DMS153 (cell line): Measurements from ENCODE around the gene HBG1.
"Not testable (repeated sequence)": the region's sequence is repeated elsewhere in the genome, so short reads cannot be mapped to it uniquely, and the experiment has no call there.

ENCODE experiments used
- DNase-seq: peaks from one replicate; lab custom pipeline; 2025; lab: John Stamatoyannopoulos, UW

The HBG1 gene

GRCh38 chr11:5249807-5250396 lies at the start of gene HBG1:
Gene HBG1 (minus strand): TSS chr11:5249857. CDS start chr11:5249804, 53 bp downstream.
- DNase-seq = not testable (repeated sequence)

- DNase-seq = no peak
Measured at GRCh38 chr11:5298451-5298850, 48.8 kb upstream of the HBG1 start.

DNA sequence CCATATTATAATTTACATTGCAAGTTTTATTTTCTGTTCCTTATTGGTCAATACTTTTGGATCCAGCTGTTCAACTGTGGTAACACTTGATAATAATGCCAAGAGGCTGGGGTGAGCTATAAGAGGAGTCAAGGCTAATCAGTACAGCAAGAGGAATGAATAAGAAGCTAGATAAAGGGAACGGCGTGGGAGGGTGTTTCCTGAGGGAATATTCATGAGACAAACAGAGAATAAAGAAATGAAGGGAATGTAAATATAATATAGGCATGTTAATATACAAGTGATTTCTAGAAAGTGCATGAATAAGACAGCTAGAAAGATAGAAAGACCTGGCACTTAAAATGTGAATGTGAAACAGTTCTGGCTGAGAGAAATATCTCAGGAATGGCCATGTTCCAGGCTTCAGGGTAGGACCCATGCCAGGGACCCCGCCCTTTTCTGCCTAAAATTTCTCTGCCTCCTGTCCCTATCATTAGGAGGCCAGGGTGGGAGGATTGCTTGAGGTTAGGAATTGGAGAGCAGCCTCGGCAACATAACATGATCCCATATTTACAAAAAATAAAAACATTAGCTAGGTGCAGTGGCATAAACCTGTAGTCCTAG lies 48.2 kb upstream of the HBG1 start:
- DNase-seq = no peak

DNA sequence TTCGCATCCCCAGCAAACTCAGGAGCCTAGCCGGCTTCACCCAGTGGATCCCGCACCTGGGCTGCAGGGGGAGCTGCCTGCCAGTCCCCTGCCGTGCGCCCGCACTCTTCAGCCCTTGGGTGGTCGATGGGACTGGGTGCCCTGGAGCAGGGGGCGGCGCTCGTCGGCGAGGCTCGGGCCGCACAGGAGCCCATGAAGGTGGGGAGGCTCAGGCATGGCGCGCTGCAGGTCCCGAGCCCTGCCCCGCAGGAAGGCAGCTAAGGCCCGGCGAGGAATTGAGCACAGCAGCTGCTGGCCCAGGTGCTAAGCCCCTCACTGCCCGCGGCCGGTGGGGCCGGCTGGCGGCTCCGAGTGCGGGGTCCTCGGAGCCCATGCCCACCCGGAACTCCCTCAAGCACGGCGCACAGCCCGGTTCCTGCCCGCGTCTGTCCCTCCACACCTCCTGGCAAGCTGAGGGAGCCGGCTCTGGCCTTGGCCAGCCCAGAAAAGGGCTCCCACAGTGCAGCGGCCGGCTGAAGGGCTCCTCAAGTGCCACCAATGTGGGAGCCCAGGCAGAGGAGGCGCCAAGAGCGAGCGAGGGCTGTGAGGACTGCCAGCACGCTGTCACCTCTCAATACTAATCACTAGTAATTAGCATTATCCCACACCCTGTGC lies 44.8 kb upstream of the HBG1 start:
- DNase-seq = not testable (repeated sequence)

- DNase-seq = no peak
Measured at GRCh38 chr11:5293028-5293427, 43.4 kb upstream of the HBG1 start.

DNA sequence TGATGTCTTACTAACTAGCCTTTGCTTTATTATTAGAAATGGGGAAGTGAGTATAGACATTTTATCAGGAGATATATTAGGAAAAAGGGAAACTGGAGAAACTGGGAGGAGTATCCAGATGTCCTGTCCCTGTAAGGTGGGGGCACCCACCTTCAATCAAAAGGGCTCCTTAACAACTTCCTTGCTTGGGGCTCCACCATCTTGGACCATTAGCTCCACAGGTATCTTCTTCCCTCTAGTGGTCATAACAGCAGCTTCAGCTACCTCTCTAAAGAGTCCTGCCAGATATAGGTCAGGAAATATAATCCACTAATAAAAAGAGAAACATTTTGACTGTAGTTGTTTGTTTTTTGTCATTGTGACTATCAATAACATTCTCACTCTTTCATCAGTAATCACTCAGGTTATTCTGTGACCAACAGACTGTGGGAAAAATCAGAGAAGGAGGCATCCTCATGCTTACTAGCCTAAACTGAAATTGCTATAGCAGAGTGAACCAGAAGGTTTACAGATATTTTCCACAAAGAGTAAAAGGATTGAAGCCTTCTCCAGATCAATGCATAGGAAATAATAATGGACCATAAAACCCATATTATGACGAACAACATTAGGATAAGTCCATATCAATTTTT lies 41.7 kb upstream of the HBG1 start:
- no peak for DNase-seq

GRCh38 chr11:5290106-5290505 lies 40.4 kb upstream of the HBG1 start:
- no peak for DNase-seq

DNA sequence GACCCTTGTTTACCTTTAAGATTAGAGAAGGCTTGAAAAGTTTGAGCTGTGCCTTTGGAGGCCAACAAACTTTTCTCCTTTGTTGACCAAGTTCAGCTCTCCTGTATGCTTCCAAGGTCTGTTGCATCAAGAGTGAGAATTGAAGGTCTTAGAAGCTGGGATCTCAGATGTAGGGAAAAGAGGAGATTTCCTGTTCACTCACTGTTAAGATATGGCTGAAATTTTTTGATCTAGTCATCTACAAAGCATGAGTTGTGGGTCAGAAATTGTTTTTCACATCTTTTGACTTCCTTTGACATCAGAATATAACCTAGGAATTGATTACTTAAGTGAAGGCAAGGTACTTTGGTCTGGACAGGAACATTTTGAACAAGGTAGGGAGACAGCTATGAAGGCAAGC lies 40.0 kb upstream of the HBG1 start:
- DNase-seq = no peak

DNA sequence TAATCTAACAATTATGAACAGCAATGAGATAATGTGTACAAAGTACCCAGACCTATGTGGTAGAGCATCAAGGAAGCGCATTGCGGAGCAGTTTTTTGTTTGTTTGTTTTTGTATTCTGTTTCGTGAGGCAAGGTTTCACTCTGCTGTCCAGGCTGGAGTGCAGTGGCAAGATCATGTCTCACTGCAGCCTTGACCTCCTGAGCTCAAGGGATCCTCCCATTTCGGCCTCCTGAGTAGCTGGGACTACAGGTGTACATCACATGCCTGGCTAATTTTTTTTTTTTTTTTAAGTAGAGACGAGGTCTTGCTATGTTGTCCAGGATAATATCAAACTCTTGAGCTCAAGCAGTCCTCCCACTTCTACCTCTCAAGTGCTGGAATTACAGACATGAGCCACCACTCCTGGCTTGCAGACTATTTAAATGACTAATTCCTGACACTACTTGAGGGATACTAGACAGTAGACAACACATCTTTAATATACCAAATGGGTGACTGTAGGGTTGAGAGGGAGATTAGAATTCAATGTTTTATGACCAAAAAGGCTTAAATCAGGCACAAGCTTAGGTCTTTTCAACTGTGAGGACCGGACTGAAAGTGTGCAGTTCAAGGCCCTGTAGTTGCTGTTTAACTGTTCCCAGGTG lies 39.4 kb upstream of the HBG1 start:
- no peak for DNase-seq

DNA sequence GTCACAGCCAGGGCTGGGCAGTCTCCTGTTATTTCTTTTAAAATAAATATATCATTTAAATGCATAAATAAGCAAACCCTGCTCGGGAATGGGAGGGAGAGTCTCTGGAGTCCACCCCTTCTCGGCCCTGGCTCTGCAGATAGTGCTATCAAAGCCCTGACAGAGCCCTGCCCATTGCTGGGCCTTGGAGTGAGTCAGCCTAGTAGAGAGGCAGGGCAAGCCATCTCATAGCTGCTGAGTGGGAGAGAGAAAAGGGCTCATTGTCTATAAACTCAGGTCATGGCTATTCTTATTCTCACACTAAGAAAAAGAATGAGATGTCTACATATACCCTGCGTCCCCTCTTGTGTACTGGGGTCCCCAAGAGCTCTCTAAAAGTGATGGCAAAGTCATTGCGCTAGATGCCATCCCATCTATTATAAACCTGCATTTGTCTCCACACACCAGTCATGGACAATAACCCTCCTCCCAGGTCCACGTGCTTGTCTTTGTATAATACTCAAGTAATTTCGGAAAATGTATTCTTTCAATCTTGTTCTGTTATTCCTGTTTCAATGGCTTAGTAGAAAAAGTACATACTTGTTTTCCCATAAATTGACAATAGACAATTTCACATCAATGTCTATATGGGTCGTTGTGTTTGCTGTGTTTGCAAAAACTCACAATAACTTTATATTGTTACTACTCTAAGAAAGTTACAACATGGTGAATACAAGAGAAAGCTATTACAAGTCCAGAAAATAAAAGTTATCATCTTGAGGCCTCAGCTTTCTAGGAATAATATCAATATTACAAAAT lies 38.6 kb upstream of the HBG1 start:
- no peak for DNase-seq

DNA sequence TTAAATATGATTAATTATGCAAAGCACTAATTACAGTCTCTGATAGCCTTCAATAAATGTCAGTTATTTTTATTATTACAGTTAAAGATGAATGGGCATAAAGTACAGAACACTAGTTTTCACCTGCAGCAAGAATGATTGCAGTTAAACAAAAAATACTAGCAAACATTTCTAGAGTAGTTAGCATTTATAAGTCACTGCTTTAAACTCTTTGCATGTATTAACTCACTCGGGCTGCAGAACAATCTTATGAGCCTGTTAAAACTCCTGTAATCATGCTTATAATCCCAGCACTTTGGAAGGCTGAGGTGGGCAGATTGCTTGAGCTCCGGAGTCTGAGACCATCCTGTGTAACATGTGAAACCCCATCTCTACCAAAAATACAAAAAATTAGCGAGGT lies 37.2 kb upstream of the HBG1 start:
- no peak for DNase-seq

- no peak for DNase-seq
Measured at GRCh38 chr11:5286351-5286750, 36.7 kb upstream of the HBG1 start.

DNA sequence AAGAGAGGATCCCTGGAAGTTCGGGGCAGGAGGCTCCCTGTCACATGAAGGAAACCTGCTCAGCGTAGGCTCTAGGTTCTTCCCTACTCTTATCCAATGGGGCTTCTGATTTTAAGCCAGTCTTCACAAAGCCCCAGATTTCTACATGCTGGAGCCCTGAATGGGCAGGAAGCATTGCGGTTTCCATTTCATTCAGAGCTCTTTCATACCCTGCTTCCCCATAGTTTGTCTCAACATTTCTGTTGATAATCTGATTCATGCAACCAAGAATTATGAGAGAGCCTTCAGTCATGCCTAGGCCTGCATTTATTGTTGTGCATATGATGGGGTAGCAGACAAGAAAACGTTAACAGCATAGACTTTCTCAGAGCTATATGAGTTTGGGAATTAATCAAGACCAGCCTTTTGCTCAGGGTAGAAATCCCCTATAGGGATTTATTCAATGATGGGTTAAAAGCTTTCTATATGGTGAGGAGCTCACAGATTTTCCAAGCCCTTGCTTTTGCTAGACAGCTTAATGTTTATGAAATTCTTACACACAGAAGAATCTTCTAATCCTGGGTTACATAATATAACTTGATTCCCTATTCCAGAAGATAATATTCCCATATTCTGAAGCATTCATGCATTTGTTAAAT lies 36.2 kb upstream of the HBG1 start:
- no peak for DNase-seq

- no peak for DNase-seq
Measured at GRCh38 chr11:5284637-5285036, 35.0 kb upstream of the HBG1 start.

DNA sequence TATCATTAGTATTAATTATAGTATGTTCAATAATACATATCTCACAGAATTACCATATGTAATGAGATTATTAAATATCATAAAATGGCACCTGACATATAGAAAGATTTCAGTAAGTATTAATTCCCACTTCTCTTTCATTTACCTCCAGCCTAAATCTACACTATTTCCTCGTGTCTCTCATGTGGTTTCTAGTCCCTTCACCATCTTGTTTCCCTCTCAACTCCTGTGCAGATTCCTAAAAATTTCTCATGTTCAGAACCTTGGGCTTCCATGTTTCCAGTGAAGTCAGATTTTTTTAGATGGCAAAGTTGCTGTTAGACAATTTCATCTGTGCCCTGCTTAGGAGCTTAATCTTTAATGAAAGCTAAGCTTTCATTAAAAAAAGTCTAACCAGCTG lies 34.2 kb upstream of the HBG1 start:
- DNase-seq = no peak

DNA sequence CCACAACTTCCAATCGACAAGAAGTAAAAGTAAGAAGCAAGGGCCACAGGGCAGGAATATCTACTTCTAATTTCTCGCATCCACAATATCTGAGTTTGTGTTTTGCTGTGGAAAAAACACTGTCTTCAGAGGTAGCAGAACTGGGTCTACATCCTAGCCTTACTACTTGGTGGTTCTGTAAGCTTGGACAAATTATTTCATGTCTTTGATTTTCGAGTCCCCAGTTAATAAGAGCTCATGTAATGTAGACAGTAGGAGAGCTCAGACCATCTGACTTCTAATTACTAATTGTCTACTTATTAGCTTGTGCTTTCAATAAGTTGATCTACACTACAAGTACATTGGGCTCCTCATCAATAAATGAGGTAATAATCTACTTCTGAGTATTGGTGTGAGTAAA lies 33.4 kb upstream of the HBG1 start:
- DNase-seq = no peak

DNA sequence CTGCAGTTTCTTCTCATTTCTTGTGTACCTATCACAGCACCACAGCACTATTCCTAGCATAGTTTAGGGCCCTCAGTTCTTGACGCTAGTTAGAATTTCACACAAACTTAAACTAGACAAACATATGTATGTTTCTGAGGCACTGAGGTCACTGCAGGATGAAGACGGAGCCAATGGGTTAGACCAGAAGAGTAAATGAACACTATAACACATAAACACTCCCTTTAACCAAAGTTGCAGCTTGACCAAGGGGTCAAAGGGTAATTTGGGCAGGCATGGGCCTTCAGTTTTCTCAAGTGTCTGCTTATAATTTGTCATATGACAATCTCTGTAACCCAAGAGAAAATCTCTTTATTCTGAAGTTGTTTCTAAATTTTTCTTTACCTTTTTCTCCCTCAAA lies 33.0 kb upstream of the HBG1 start:
- DNase-seq = no peak

GRCh38 chr11:5281596-5281995 lies 31.9 kb upstream of the HBG1 start:
- DNase-seq = no peak

- DNase-seq = no peak
Measured at GRCh38 chr11:5280582-5281102, 31.0 kb upstream of the HBG1 start.

DNA sequence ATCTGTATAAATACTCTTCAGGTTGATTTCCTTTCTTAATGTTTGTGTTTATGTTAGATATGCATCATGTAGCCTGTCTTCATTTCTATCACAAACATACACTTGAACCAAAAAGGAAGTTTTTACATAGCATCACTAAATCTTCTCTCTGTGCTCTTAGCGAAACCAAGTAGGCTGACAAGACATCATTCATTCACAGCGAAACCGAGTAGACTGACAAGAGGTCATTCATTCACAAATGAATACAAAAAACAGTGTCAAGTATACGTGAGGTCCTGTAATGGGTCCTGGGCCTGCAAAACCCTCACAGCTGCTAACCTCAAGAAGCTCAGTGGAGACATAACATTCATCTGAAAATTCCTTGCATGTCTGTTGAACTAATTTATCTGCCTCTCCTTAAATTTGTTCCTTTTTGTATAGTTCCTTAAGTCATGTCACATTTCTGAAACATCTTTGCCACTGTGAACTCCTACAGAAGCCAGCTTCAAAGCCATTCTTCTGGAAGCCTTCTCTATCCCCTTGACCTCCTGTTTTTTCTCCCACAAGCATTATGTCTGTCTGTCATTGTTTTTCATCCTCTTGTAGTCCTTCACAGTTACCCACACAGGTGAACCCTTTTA lies 29.9 kb upstream of the HBG1 start:
- no peak for DNase-seq
